ENCODE results near the gene TNIP1. TPM values are rescaled to one million over a fixed set of nuclear protein-coding genes. Genes with fewer than 3 reads are reported as not detected.

Gene TNIP1
- polyA plus RNA-seq, 1 of the 3 experiments (the other 2 are of a cell fraction) = 46.2 TPM

- peaks cover 18% of the 10 kb centered on the region for H3F3A ChIP-seq (replicated peaks; ENCODE audit: insufficient read depth)
- ChIA-PET POLR2A (no interaction called here), CTCF (interaction anchor here (0.9 to 9.6 kb wide), 3 partner anchors 15 to 91 kb away, joined by 3 to 93 read pairs (median 8); no protein-coding TSS in a partner anchor)
Measured at GRCh38 chr5:151034422-151035379, 46.1 kb downstream of the TNIP1 start.

GRCh38 chr5:151033217-151033934 lies 47.5 kb downstream of the TNIP1 start:
- no peaks in the 10 kb centered on the region for H3K79me2 ChIP-seq (ENCODE audit: insufficient read depth)
- no peak for DNase-seq
- ChIA-PET POLR2A (no interaction called here), CTCF (interaction anchor here (1.0 to 9.6 kb wide), 2 partner anchors 16 to 82 kb away, joined by 3 to 93 read pairs; no protein-coding TSS in a partner anchor)
- H3K9me2 ChIP-seq = no peaks in the 10 kb centered on the region
- no peak overlapping the region for H2AFZ ChIP-seq (ENCODE audit: low read depth)
- no peak overlapping the region for H3K4me2 ChIP-seq
- TF ChIP-seq TAF1 (IDR thresholded peaks at IDR 0.05; ENCODE audit: borderline replicate concordance, low read depth, low read length) = no peak
- no peak for TF ChIP-seq RCOR1 (IDR thresholded peaks at IDR 0.05; ENCODE audit: low read length)
- TF ChIP-seq TCF12 (IDR thresholded peaks at IDR 0.05) = no peak
- TF ChIP-seq ELF1 (IDR thresholded peaks at IDR 0.05) = no peak
- no peak for TF ChIP-seq NFIC (IDR thresholded peaks at IDR 0.05; ENCODE audit: borderline replicate concordance)
- TF ChIP-seq EZH2phosphoT487 (IDR thresholded peaks at IDR 0.05; ENCODE audit: borderline replicate concordance, low read depth) = no peak
- no peak for TF ChIP-seq EP300 (IDR thresholded peaks at IDR 0.05; ENCODE audit: borderline replicate concordance in 1 of 2, low read depth in 1 of 2, low read length in 1 of 2)
- no peak for TF ChIP-seq JUND (IDR thresholded peaks at IDR 0.05)
- no peak for TF ChIP-seq SMC3 (IDR thresholded peaks at IDR 0.05; ENCODE audit: low read depth, low read length)
- TF ChIP-seq FOXJ3 (CRISPR knock-in tag; IDR thresholded peaks at IDR 0.05) = no peak
- TF ChIP-seq POLR2AphosphoS5 (IDR thresholded peaks at IDR 0.05; ENCODE audit: low read depth, low read length) = no peak
- TF ChIP-seq GATA2 (CRISPR knock-in tag; IDR thresholded peaks at IDR 0.05) = no peak
- no peak for TF ChIP-seq FOSL2 (IDR thresholded peaks at IDR 0.05; ENCODE audit: borderline replicate concordance, low read depth)
- peaks cover 4% of the 10 kb centered on the region for H3F3A ChIP-seq (replicated peaks; ENCODE audit: insufficient read depth)
- no peak overlapping the region for H3K9ac ChIP-seq
- no peak overlapping the region for H3K27ac ChIP-seq (ENCODE audit: low read depth in 2 of 2, low read length in 1 of 2)
- peaks cover 0 to 10% of the 10 kb centered on the region in 2 experiments; a peak in 2 of 4 replicates for H3K4me1 ChIP-seq (ENCODE audit: control insufficient read depth in 1 of 2, insufficient read depth in 2 of 2, low read depth in 1 of 2, low read length in 1 of 2)
- no peaks in the 10 kb centered on the region for H3K27me3 ChIP-seq (ENCODE audit: insufficient read depth)
- H3K36me3 ChIP-seq (replicated peaks in 1 of 2; ENCODE audit: control insufficient read depth in 1 of 2, insufficient read depth in 2 of 2, low read length in 1 of 2) = peaks cover 36 to 73% of the 10 kb centered on the region in 2 experiments
- no peaks in the 10 kb centered on the region for H3K9me3 ChIP-seq
- H4K20me1 ChIP-seq (ENCODE audit: insufficient read depth) = no peaks in the 10 kb centered on the region
- H3K4me3 ChIP-seq (ENCODE audit: low read depth in 2 of 2, low read length in 1 of 2) = no peak overlapping the region
- 93% methylated on average over 11 of the region's 14 CpGs for WGBS (ENCODE audit: low lambda C conversion rate)

More at GRCh38 chr5:151034422-151035379, 46.1 kb downstream of the TNIP1 start:
- H3K27ac ChIP-seq (ENCODE audit: low read depth in 2 of 2, low read length in 1 of 2) = no peak overlapping the region
- no peak overlapping the region for H3K9ac ChIP-seq
- no peak for TF ChIP-seq SIN3A (IDR thresholded peaks at IDR 0.05; ENCODE audit: borderline replicate concordance, low read depth, low read length)
- TF ChIP-seq FOXJ3 (CRISPR knock-in tag; IDR thresholded peaks at IDR 0.05) = no peak
- TF ChIP-seq, protein P1, sequence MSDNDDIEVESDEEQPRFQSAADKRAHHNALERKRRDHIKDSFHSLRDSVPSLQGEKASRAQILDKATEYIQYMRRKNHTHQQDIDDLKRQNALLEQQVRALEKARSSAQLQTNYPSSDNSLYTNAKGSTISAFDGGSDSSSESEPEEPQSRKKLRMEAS (IDR thresholded peaks at IDR 0.05; ENCODE audit: low read depth) = no peak
- TF ChIP-seq, protein P2, sequence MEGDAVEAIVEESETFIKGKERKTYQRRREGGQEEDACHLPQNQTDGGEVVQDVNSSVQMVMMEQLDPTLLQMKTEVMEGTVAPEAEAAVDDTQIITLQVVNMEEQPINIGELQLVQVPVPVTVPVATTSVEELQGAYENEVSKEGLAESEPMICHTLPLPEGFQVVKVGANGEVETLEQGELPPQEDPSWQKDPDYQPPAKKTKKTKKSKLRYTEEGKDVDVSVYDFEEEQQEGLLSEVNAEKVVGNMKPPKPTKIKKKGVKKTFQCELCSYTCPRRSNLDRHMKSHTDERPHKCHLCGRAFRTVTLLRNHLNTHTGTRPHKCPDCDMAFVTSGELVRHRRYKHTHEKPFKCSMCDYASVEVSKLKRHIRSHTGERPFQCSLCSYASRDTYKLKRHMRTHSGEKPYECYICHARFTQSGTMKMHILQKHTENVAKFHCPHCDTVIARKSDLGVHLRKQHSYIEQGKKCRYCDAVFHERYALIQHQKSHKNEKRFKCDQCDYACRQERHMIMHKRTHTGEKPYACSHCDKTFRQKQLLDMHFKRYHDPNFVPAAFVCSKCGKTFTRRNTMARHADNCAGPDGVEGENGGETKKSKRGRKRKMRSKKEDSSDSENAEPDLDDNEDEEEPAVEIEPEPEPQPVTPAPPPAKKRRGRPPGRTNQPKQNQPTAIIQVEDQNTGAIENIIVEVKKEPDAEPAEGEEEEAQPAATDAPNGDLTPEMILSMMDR (IDR thresholded peaks at IDR 0.05) = no peak
- TF ChIP-seq GABPA (IDR thresholded peaks at IDR 0.05; ENCODE audit: low read depth) = no peak
- no peaks in the 10 kb centered on the region for H3K27me3 ChIP-seq (ENCODE audit: insufficient read depth)
- H3K9me2 ChIP-seq = no peaks in the 10 kb centered on the region
- no peak overlapping the region for H3K4me2 ChIP-seq
- no peaks in the 10 kb centered on the region for H3K9me3 ChIP-seq
- no peak overlapping the region for H2AFZ ChIP-seq (ENCODE audit: low read depth)
- no peaks in the 10 kb centered on the region for H3K79me2 ChIP-seq (ENCODE audit: insufficient read depth)
- H3K4me3 ChIP-seq (ENCODE audit: low read depth in 2 of 2, low read length in 1 of 2) = no peak overlapping the region
- peaks cover 35 to 66% of the 10 kb centered on the region in 2 experiments for H3K36me3 ChIP-seq (replicated peaks in 1 of 2; ENCODE audit: control insufficient read depth in 1 of 2, insufficient read depth in 2 of 2, low read length in 1 of 2)
- DNase-seq = no peak
- H4K20me1 ChIP-seq (ENCODE audit: insufficient read depth) = no peaks in the 10 kb centered on the region
- WGBS (ENCODE audit: low lambda C conversion rate) = 84% methylated on average over 16 of the region's 19 CpGs
- peaks cover 0 to 23% of the 10 kb centered on the region in 2 experiments; a peak in 2 of 4 replicates for H3K4me1 ChIP-seq (ENCODE audit: control insufficient read depth in 1 of 2, insufficient read depth in 2 of 2, low read depth in 1 of 2, low read length in 1 of 2)

Data from SK-N-SH (cell line).